ENCODE results near the gene RAB3D.

The RAB3D gene

DNA sequence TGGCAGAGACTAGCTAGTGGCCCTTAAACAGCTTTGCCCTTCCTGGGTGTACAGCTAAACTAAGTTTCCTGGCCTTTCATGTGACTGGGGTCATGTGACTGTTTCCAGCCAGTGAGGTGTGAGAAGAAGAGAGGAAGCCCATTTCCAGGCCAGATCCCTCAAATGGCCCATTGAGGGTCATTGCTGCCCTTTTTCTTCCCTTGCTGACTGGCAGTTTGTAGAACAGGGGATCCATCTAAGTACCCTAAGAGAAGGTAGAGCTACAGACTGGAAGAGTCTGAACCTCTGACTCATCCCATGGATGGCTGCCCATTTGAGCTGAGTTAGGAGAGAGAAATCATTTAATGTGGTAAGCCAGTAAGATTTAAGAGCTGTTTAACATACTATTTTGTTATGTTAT is 37.8 kb upstream of the RAB3D start:
- no peak for TF ChIP-seq JUND (IDR thresholded peaks at IDR 0.05; ENCODE audit: low read depth)
- in situ Hi-C loops (cut with HindIII; ENCODE audit: low pct_unique_long_range_greater_than_20kb, low sequenced_read_pairs) = no loop called here
- DNase-seq (ENCODE audit: low read depth in 1 of 2, low spot score in 1 of 2) = peak in 1 of 2 experiments; percentile 35

DNA sequence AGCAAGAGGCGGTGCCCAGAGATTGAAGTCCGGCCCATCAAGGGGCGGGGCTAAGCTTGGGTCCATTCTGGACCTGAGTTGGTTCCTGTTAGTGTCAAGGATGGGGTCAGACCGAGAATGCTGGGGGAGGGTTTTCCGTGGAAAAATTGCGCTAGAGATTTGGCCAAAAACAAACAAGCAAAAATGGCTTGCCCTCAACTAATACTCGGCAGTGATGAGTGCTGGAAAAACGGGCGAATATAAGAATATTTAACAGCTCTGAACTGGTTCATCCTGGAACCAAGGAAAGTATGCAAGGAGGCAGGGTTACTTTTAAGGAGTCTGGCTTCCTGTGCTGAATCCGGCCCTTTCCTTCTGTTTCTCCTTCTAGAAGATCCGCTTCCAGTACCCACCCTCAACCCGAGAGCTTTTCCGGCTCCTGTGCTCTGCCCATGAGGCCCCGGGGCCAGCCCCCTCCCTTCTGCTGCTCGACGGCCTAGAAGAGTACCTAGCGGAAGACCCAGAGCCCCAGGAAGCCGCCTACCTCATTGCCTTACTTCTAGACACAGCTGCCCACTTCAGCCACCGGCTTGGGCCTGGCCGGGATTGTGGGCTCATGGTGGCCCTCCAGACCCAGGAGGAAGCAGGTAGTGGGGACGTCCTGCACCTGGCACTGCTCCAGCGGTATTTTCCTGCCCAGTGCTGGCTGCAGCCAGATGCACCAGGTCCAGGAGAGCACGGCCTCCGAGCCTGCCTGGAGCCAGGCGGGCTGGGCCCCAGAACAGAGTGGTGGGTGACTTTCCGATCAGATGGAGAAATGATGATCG is 35.9 kb upstream of the RAB3D start:
- TF ChIP-seq JUND (IDR thresholded peaks at IDR 0.05; ENCODE audit: low read depth) = no peak
- in situ Hi-C loops (cut with HindIII; ENCODE audit: low pct_unique_long_range_greater_than_20kb, low sequenced_read_pairs) = no loop called here
- DNase-seq (ENCODE audit: low read depth in 1 of 2, low spot score in 1 of 2) = no peak

DNA sequence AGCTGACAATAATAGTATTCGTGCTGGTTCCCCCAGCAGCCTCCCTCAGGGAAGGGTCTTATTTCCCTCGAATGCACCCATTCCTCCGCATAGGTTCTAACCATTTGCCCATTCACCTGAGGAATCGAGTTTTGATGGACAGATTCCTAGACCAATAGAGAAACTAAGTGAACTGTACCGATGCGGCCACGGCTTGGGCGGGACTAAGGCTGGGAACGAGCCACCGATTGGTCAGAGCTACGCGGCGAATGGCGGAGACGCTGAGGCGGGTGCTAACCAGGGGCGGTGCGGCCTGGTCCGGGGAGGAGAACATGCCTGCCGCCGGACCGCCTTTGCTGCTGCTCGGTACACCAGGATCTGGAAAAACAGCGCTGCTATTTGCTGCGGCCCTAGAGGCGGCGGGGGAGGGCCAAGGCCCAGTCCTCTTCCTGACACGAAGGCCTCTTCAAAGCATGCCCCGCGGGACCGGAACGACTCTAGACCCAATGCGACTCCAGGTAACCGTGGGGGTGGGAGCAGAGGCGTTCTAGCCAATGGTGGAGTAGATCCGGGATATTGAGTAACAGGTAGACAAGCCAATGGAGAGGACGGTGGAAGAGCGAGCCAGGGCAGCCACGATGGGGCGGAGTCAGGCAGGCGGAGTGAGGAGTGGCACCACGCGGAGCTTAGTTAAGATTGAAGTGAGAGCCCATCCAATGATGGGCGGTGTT is 35.1 kb upstream of the RAB3D start, which contains the start of gene SWSAP1:
Gene SWSAP1, plus strand, starts transcription at position 234 of the 710 bp plus-strand sequence. Its CDS starts 15 bp downstream, at position 249.
- TF ChIP-seq JUND (IDR thresholded peaks at IDR 0.05; ENCODE audit: low read depth) = no peak
- in situ Hi-C loops (cut with HindIII; ENCODE audit: low pct_unique_long_range_greater_than_20kb, low sequenced_read_pairs) = no loop called here

DNA sequence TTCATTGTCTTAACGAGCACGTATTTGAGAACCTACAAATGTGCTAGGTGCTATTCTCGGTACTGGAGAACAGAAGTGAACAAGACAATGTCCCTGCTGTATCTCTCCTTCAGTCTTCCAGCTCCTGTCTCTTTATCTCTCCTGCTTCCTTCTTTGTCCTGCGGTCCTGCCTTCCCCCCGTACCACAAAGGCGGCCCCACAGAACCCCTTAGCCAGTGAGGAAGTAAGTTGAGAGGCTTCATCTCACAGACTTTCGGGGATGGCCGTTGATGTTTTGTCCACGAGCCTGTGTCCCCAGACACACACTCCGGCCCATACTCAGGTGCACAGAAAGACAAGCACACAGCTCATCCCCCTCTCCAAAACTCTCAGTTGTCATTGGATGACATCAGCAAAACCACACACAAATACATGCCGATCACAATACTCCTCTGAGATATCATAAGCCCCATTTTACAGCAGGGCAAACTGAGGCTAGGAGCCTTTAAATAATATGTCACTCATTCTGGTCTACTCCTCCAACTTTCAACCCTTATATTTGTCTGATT is 34.5 kb upstream of the RAB3D start:
- TF ChIP-seq JUND (IDR thresholded peaks at IDR 0.05; ENCODE audit: low read depth) = no peak
- no peak for DNase-seq (ENCODE audit: low read depth in 1 of 2, low spot score in 1 of 2)
- in situ Hi-C loops (cut with HindIII; ENCODE audit: low pct_unique_long_range_greater_than_20kb, low sequenced_read_pairs) = no loop called here

More for the DNA sequence above, 35.1 kb upstream of the RAB3D start, which contains the start of gene SWSAP1:
- peak; percentile 98 to 99 for DNase-seq (ENCODE audit: low read depth in 1 of 2, low spot score in 1 of 2)

DNA sequence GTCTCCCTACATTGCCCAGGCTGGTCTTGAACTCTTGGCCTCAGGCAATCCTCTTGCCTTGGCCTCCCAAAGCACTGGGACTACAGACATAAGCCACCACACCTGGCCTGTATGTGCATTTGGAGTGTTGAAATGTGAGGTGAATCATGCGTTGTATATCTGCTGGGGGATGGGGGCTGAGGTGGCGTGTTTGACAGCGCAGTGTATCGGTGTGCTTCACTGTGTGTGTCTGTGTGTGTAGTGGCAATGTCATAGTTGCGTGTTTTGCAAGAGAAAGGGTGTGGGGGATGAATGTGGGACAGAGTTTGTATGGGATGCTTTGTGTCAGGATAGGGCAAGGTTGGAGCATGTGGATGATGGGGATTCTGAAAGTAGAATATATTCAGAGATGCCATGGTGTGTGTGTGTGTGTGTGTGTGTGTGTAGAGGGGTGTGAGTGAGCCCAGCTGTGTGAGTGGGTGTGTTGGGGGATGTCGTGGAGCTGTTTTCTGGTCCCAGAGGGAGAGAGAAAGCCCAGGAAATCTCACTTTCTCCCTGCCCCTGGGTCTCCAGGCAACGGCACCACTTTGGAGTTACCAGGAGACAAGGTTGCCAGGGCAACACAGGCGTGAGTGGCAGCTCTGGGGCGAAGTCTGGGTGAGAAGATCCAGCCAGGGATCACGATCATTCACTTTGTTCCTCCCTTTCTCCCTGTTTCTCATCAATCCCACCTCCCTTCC is 33.9 kb upstream of the RAB3D start:
- peak in 1 of 2 experiments; percentile 37 for DNase-seq (ENCODE audit: low read depth in 1 of 2, low spot score in 1 of 2)
- in situ Hi-C loops (cut with HindIII; ENCODE audit: low pct_unique_long_range_greater_than_20kb, low sequenced_read_pairs) = no loop called here
- TF ChIP-seq JUND (IDR thresholded peaks at IDR 0.05; ENCODE audit: low read depth) = no peak

DNA sequence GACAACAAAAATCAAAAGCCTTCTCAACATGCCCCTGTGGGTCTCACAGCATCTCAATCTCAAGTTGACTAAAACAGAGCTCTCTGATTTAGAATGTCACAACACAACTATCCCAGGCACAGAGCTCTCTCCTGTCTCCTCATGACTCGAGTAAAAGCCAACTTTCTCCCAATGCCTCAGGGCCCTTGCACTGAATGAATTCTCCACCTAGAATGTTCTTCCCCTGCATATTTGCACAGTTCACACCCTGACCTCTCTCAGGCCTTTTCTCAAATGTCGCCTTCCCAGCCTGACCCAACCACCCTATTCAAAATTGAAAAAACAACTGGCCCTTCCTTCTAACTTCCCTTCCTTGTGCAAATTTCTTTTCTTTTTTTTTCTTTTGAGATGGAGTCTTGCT is 31.3 kb upstream of the RAB3D start:
- TF ChIP-seq JUND (IDR thresholded peaks at IDR 0.05; ENCODE audit: low read depth) = no peak
- no peak for DNase-seq (ENCODE audit: low read depth in 1 of 2, low spot score in 1 of 2)
- in situ Hi-C loops (cut with HindIII; ENCODE audit: low pct_unique_long_range_greater_than_20kb, low sequenced_read_pairs) = no loop called here

DNA sequence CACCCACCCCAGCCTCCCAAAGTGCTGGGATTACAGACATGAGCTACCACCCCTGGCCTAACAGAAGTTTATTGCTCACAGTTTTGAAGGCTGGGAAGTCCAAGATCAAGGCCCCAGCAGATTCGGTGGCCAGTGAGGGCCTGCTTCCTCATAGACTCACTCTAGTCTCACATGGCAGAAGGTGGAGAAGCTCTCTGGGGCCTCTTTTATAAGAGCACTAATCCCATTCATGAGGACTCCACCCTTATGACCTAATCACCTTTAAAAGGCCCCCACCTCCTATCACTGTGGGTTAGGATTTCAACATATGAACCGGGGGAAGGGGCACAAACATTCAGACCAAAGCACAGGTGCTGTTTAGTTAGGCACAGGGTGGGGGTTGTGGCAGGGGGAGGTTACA is 28.1 kb upstream of the RAB3D start:
- no peak for DNase-seq (ENCODE audit: low read depth in 1 of 2, low spot score in 1 of 2)
- in situ Hi-C loops (cut with HindIII; ENCODE audit: low pct_unique_long_range_greater_than_20kb, low sequenced_read_pairs) = no loop called here
- no peak for TF ChIP-seq JUND (IDR thresholded peaks at IDR 0.05; ENCODE audit: low read depth)

DNA sequence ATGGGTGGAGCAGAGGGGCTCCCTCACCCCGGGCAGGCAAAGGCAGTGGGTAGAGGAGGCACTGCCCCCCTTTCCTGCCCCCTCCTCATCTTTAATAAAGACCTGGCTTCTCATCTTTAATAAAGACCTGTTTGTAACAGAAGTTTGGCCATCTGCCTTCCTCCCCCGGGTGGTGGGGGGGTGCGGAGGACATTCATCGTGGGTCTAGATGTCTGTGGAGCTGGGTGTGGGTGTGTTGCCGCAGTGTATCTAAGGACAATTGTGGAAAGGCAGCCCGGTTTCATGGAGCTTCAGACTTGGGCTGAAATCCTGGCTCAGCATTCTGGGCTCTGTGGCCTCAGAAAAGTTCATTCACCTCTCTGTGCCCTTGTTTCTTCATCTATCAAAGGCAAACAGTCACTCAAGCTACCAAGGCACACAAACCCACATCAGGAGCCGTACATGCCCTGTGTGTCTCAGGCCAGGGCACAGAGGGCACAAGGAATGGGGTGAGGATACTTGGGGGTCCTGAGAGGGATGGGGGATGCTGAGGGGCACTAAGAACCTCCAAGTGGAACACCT is 26.2 kb upstream of the RAB3D start:
- DNase-seq (ENCODE audit: low read depth in 1 of 2, low spot score in 1 of 2) = no peak
- in situ Hi-C loops (cut with HindIII; ENCODE audit: low pct_unique_long_range_greater_than_20kb, low sequenced_read_pairs) = no loop called here
- no peak for TF ChIP-seq JUND (IDR thresholded peaks at IDR 0.05; ENCODE audit: low read depth)

DNA sequence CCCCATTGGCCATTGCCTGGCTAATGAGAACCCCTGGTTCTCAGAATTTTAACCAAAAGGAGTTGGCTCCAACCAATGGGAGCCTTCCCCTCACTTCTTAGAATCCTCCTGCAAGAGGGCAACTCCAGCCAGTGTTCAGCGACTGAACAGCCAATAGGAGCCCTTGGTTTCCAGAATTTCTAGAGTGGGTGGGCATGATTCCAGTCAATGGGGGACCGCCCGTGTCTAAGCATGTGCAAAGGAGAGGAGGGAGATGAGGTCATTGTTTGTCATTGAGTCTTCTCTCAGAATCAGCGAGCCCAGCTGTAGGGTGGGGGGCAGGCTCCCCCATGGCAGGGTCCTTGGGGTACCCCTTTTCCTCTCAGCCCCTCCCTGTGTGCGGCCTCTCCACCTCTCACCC is 25.5 kb upstream of the RAB3D start:
- no peak for DNase-seq (ENCODE audit: low read depth in 1 of 2, low spot score in 1 of 2)
- no peak for TF ChIP-seq JUND (IDR thresholded peaks at IDR 0.05; ENCODE audit: low read depth)
- in situ Hi-C loops (cut with HindIII; ENCODE audit: low pct_unique_long_range_greater_than_20kb, low sequenced_read_pairs) = no loop called here

DNA sequence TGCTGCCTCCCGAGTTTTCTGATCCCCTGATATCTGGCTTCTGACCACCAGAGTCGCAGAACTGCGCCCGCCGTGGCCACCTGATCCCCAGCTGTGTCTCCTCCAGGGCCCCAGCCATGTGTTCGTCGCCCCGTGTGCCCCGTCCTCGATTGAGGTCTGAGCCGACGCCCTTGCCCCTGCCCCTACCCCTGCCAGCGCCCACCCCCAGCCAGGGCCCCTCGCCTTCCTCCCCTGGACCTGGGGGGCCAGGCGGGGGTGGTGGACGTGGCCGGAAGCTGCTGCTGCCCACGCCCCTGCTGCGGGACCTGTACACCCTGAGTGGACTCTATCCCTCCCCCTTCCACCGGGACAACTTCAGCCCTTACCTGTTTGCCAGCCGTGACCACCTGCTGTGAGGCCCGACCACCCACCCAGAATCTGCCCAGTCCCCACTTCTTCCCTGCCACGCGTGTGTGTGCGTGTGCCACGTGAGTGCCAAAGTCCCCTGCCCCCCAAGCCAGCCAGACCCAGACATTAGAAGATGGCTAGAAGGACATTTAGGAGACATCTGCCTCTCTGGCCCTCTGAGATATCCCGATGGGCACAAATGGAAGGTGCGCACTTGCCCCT is 24.9 kb upstream of the RAB3D start:
- no peak for TF ChIP-seq JUND (IDR thresholded peaks at IDR 0.05; ENCODE audit: low read depth)
- no peak for DNase-seq (ENCODE audit: low read depth in 1 of 2, low spot score in 1 of 2)
- in situ Hi-C loops (cut with HindIII; ENCODE audit: low pct_unique_long_range_greater_than_20kb, low sequenced_read_pairs) = no loop called here

DNA sequence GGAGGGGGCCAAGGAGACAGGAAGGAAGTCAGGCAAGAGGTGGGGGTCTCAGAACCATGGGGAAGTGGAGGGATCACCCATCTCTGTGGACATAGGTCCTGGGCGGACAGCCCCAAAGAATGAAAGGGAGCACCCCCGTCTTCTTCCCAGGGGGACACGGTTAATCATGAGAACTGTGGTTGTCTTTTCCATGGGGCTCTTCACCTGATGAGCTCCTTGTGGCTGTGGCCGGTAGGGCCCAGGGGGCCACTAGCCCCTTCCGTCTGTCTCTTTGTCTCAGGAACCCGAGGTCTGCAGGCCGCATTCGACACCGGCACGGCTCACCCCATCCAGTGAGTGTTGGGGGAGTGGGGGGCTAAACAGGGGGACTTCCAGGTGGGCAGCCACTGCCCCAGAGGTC is 24.4 kb upstream of the RAB3D start:
- in situ Hi-C loops (cut with HindIII; ENCODE audit: low pct_unique_long_range_greater_than_20kb, low sequenced_read_pairs) = no loop called here
- no peak for DNase-seq (ENCODE audit: low read depth in 1 of 2, low spot score in 1 of 2)
- TF ChIP-seq JUND (IDR thresholded peaks at IDR 0.05; ENCODE audit: low read depth) = no peak
